KMS-11 (cell line): ENCODE results near the gene SORCS1.
A peak's percentile ranks its signal among the peaks of the same experiment; 100 is the strongest.

Experiments used
- H2AFZ ChIP-seq: fragments of 200-600 bp; sonication (generic); 2 replicates; pipeline ENCODE4 v1.6.1; 2016; ENCODE audit warnings: antibody characterized with exemption, mixed run types, low read depth
- H3K27ac ChIP-seq: fragments of 200-600 bp; sonication (generic); 2 replicates; pipeline ENCODE4 v1.6.1; 2016; ENCODE audit warnings: mild to moderate bottlenecking, mixed run types
- H3K27me3 ChIP-seq: fragments of 200-600 bp; sonication (generic); 2 replicates; pipeline ENCODE4 v1.6.1; 2017; ENCODE audit warnings: mild to moderate bottlenecking, low read depth, mixed run types, moderate library complexity; ENCODE audit not compliant: insufficient read depth
- H3K36me3 ChIP-seq: fragments of 200-600 bp; sonication (generic); 2 replicates; pipeline ENCODE4 v1.6.1; 2017; ENCODE audit warnings: mild to moderate bottlenecking, mixed run types; ENCODE audit not compliant: insufficient read depth
- H3K4me1 ChIP-seq: fragments of 200-600 bp; sonication (generic); 2 replicates; pipeline ENCODE4 v1.6.1; 2016; ENCODE audit warnings: mild to moderate bottlenecking, low read depth, mixed run types; ENCODE audit not compliant: poor library complexity, severe bottlenecking
- H3K4me2 ChIP-seq: fragments of 200-600 bp; sonication (generic); 2 replicates; pipeline ENCODE4 v1.7.0; 2016; ENCODE audit warnings: mild to moderate bottlenecking, mixed run types
- H3K4me3 ChIP-seq: fragments of 200-600 bp; sonication (generic); IDR thresholded peaks from 2 replicates; pipeline ENCODE4 v1.6.1; 2017; ENCODE audit warnings: low read depth, low read length, mixed read lengths; ENCODE audit not compliant: insufficient read depth
- H3K79me2 ChIP-seq: fragments of 200-600 bp; sonication (generic); 2 replicates; pipeline ENCODE4 v1.6.1; 2016; ENCODE audit warnings: low read depth, mixed run types; ENCODE audit not compliant: insufficient read depth
- H3K9ac ChIP-seq: fragments of 200-600 bp; sonication (generic); 2 replicates; pipeline ENCODE4 v1.6.1; 2016; ENCODE audit warnings: mild to moderate bottlenecking, mixed run types
- H4K20me1 ChIP-seq: fragments of 200-600 bp; sonication (generic); 2 replicates; pipeline ENCODE4 v1.6.1; 2016; ENCODE audit warnings: mild to moderate bottlenecking, mixed run types; ENCODE audit not compliant: insufficient read depth
- CTCF ChIP-seq: fragments of 200-600 bp; sonication (generic); conservative IDR thresholded peaks from 2 replicates; pipeline ENCODE4 v1.6.1; 2017; ENCODE audit warnings: low read depth, mild to moderate bottlenecking, antibody characterized with exemption, low read length, moderate library complexity, mixed read lengths

Gene SORCS1

DNA sequence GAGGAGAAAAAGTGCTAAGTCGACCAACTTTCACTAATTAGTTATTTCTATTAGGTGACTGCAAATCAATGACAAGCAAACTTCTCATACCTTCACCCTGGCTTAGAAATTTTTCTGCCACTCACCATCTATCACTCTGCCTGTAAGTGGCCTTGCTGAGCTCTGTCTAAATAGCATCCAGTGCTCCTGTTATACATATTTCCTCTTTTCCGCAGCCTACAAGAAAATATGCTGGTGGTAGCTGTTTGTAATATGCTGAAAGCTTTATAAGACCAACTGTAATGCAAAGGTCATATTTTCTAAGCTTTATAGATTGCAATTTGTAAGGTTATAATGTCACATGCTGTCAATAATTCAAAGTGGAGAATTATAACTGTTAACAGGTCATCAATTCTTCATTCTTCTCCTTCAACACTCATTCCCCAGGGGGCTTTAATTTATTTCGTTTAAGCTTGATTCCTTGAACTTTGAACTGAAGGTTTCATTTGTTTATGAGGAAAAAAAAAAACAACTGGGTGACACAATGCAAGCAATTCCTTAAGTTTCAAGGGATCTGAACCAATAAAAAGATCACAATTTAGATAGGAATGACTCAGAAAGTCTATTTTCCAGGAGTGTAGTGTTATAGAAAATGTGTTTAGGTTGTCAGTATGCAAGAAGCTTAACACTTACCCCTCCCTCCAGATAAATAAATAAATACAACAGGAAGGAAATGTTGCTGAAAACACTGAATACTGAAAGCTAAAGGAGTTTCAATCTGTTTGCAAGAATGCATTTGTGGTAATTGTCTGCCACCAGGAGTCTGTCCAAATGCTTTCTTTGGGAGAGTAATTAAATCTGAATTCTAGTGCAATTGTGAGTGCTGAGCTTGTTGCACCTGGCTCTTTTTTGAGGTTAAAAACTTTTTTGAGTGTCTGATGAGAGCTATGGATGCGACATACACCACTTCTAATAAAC lies 183.7 kb downstream of the SORCS1 start:
- H4K20me1 ChIP-seq, result no peaks in the 10 kb centered on the region
- H3K4me2 ChIP-seq, result peak overlapping the region; percentile 7; the same call in 1 of the 2 replicates
- no peaks in the 10 kb centered on the region for H3K79me2 ChIP-seq
- no peak overlapping the region for H3K9ac ChIP-seq
- TF ChIP-seq CTCF, result no peak
- H3K4me1 ChIP-seq, result peaks cover 24% of the 10 kb centered on the region
- H3K27me3 ChIP-seq, result no peaks in the 10 kb centered on the region
- no peak overlapping the region for H3K4me3 ChIP-seq
- H3K36me3 ChIP-seq, result no peaks in the 10 kb centered on the region
- no peak overlapping the region for H2AFZ ChIP-seq
- peak overlapping the region; percentile 7; the same call in 1 of the 2 replicates for H3K27ac ChIP-seq

DNA sequence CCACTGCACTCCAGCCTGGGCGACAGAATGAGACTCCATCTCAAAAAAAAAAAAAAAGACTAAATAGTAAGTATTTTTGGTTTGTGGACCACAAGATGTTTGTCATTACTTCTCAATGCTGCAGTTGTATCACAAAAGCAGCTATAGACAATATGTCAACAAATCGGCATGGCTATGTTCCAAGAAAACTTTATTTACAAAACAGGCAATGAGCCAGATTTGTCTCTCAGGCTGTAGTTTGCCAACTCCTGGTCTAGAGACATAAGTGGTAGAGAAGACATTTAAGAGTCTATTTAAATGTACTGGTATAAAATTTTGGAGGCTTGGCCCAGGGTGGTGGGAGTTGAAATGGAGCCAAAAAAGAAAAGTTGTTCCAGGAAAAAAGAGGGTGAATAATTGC lies 185.8 kb downstream of the SORCS1 start:
- no peak overlapping the region for H3K9ac ChIP-seq
- H3K79me2 ChIP-seq, result no peaks in the 10 kb centered on the region
- no peak overlapping the region for H3K4me2 ChIP-seq
- no peak for TF ChIP-seq CTCF
- no peaks in the 10 kb centered on the region for H3K27me3 ChIP-seq
- H4K20me1 ChIP-seq, result no peaks in the 10 kb centered on the region
- H3K4me1 ChIP-seq, result peaks cover 38% of the 10 kb centered on the region
- H3K27ac ChIP-seq, result no peak overlapping the region
- H2AFZ ChIP-seq, result no peak overlapping the region
- no peaks in the 10 kb centered on the region for H3K36me3 ChIP-seq
- H3K4me3 ChIP-seq, result no peak overlapping the region

- Histone ChIP-seq H3K4me3 (no peak overlapping the region), H4K20me1 (no peaks in the 10 kb centered on the region), H3K27me3 (no peaks in the 10 kb centered on the region), H3K4me1 (peaks cover 14% of the 10 kb centered on the region), H3K9ac (no peak overlapping the region), H3K36me3 (no peaks in the 10 kb centered on the region), H2AFZ (no peak overlapping the region), H3K27ac (no peak overlapping the region), H3K79me2 (no peaks in the 10 kb centered on the region), H3K4me2 (no peak overlapping the region)
- TF ChIP-seq CTCF, result no peak
Measured at GRCh38 chr10:106973716-106974115, 190.8 kb downstream of the SORCS1 start.

DNA sequence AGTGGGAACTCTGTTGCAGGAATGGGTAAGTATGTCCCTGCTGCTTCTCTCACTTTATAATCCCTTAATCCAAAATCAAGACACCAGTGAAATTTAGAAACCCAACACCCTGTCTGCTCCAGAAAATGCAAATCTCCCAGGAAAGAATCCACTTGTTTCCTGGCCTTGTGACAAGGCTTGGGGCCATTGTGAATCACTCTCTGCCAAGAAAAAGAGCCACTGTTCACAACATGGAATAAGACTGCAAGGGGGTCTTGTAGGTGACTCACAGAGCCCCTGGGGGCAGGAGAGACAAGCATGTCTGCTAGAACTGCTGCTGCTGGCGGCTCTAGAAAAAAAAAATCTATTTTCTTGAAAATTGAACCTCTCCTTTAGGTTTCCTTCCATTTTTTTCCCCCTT lies 191.2 kb downstream of the SORCS1 start:
- Histone ChIP-seq H4K20me1 (no peaks in the 10 kb centered on the region), H3K27me3 (no peaks in the 10 kb centered on the region), H3K9ac (no peak overlapping the region), H2AFZ (no peak overlapping the region), H3K36me3 (no peaks in the 10 kb centered on the region), H3K4me2 (no peak overlapping the region), H3K4me1 (peaks cover 14% of the 10 kb centered on the region), H3K4me3 (no peak overlapping the region), H3K79me2 (no peaks in the 10 kb centered on the region), H3K27ac (no peak overlapping the region)
- TF ChIP-seq CTCF, result no peak
